Posterior cingulate gyrus (tissue), 11 donors: Measurements from ENCODE around the gene SMIM41.

ENCODE experiments used
- DNase-seq, 10 donors: peaks; one replicate each; pipeline versions ENCODE4 v3.0.0 to v3.0.0-alpha.2; 2020 to 2021; ENCODE audit warnings: mixed read lengths in 3 of 10
- intact Hi-C: fragments of 100-400 bp; cut with DNase I; formaldehyde crosslinking; loops from one replicate; pipeline ENCODE4 v1.15.1; 2023

Gene SMIM41

GRCh38 chr12:52079576-52080402 is at the start of gene SMIM41:
TSS of gene SMIM41 (plus strand) at chr12:52079704. CDS start at chr12:52079780, 76 bp downstream.
- intact Hi-C loops: no loop called here
- DNase-seq: peak in 1 of 10 donors; percentile 73

DNA sequence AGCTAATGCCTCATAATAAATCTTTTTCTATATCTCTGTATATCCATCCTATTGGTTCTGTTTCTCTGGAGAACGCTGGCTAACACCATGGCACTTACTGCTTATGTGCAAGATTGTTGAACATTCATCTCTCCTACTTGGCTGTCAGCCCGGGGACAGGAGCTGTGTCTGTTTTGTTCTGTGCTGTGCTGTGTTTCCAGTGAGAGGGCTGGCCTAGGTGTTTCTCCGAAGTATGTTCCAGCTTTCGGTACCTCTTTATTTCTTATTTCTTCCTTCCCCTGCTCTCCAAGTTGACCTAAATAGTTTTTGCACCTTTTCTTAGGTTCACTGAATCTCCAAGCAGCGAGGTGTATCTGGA is 47.1 kb upstream of the SMIM41 start:
- intact Hi-C loops: no loop called here
- peak in 5 of 10 donors; percentile 59 to 90 (median 79) for DNase-seq

DNA sequence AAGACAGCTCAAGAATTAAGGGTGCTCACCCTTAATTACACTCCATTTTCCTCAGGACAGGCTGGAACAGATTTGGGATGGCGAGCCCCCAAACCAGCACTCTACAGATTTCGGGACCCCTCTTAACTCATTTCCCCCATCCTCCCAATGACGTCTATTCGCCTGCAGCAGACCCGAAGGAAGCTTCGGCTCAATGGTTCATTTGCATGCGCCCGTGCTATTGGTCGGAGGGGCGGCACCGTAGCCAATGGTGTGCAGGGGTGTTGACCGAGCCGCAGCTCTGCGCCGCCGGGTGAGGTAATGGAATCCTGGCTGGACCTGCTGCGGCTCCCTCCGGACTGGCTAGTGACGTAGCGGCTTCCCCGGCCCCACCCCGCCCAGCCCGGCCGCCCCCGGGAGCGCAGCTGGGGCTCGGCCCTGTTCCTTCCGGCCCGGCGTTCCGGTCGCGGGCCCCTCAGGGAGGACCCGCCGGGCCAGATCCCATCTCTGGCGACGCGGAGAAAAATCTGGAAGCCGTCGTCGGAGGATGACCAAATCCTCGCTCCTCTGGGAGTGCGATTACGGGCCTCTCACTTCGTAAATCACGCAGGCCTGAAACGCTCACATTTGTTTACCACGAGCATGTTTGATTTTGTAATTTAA is 46.6 kb upstream of the SMIM41 start:
- intact Hi-C loops: no loop called here

GRCh38 chr12:52033446-52034140 is 45.9 kb upstream of the SMIM41 start:
- no peak for DNase-seq
- intact Hi-C loops: no loop called here

More for the DNA sequence above, 46.6 kb upstream of the SMIM41 start:
- peak; percentile 92 to 100 (median 98) for DNase-seq

DNA sequence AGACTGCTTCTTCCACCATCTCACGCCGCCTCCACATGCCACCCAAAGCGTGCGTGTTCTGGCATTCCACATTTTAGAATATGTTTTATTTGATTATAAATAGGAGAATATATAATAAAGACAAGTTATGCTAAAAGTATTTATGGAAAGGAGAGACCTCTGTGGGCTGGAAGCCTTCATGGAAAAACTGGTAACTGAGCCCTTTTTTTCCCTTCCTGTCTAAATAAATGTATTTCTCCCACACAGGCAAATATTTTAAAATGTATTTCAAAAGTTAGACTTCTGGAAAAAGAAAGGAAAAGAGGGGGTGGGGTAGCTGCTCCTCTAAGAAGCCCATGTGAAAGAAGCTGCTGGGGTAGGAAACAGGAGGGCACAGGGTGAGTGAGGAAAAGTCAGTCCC is 44.3 kb upstream of the SMIM41 start:
- intact Hi-C loops: no loop called here
- DNase-seq: no peak

- no peak for DNase-seq
- intact Hi-C loops: no loop called here
These were observed 43.6 kb upstream of the SMIM41 start for GRCh38 chr12:52035926-52036325.

DNA sequence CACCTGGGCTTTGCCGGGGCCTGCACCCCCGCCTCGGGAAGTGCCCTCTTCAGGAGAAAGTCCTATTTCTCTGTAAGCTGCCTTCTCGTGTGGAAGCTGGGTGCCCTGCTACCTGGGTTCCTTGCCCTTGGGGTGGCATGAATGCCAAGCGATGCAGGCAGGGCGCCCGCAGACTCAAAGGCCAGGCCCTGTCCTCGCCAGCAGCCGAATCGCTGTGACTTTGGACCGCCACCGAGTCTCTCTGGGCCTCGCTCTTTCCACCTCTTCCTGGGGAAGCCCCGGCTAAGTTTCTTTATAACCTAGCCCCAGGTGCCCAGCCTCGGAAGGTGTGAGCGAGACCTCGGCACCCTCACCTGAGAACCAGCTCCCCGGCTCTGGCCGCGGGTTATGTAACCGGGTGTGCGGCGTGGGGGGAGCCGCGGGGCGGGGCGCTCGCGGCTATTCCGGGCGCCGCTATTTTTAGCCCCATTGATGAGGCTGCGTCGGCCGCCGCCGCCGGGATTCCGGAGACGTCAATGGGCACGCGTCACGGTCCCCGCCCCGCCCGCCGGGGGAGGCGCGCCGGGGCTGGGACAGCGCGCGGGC is 42.8 kb upstream of the SMIM41 start:
- intact Hi-C loops: loop anchor here (1.0 kb wide), 1 partner anchor 15 kb away; the partner anchor contains the start of gene NR4A1
- peak; percentile 72 to 97 (median 81) for DNase-seq

DNA sequence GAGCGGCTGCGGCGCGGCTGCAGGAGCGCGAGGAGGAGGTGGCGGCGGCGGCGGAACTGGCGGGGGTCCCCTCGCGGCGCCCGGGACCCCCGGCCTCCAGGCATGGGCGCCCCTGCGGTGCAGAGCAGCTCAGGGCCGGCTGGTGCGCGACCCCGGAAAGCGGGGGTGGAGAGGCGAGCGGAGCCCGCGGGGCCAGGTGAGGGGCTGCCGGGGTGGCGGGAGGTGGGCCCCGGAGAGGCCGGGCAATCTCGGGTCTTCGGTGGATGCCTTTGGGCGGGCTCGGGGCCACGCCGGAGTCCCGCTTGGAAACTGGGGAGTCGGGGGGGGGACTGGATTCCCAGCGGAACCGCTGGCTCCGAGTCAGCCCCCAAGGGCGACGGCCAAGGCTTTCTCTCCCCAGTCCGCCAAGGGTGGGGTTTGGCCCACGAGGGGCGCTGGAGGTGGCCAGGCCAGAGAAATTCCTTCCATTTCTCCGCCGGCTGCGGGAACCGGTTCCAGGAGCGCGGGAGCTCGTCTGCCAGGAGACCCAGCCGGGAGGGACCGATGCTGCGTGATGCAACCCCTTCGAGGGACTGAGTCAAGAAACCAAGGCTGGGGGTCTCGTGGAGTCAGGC is 42.1 kb upstream of the SMIM41 start:
- intact Hi-C loops: loop anchor here (1.0 kb wide), 1 partner anchor 14 kb away; the partner anchor contains the start of gene NR4A1
- peak in 2 of 10 donors; percentile 86 for DNase-seq

DNA sequence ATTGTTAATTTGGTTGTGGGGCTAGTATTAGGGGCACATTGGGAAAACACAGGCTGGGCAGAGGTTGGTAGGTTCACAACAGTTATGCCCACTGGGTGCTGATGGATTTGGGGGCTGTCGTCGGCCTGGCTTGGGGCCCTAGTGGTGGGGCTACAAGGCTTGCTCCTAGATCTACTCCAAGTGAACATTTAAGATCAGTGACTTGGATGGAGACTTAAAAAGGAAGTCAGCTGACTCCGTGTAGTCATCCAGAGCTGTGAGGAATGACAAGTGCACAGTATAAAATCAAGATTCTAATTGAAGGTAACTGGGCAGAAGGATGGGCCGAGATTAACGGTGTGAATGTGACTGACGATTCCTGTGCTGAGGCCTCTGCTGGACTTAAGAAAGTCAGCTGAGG is 41.1 kb upstream of the SMIM41 start:
- intact Hi-C loops: no loop called here
- DNase-seq: no peak

- no peak for DNase-seq
- intact Hi-C loops: no loop called here
These were observed 38.5 kb upstream of the SMIM41 start for GRCh38 chr12:52041035-52041434.

- DNase-seq: no peak
- intact Hi-C loops: no loop called here
These were observed 37.8 kb upstream of the SMIM41 start for GRCh38 chr12:52041695-52042123.

DNA sequence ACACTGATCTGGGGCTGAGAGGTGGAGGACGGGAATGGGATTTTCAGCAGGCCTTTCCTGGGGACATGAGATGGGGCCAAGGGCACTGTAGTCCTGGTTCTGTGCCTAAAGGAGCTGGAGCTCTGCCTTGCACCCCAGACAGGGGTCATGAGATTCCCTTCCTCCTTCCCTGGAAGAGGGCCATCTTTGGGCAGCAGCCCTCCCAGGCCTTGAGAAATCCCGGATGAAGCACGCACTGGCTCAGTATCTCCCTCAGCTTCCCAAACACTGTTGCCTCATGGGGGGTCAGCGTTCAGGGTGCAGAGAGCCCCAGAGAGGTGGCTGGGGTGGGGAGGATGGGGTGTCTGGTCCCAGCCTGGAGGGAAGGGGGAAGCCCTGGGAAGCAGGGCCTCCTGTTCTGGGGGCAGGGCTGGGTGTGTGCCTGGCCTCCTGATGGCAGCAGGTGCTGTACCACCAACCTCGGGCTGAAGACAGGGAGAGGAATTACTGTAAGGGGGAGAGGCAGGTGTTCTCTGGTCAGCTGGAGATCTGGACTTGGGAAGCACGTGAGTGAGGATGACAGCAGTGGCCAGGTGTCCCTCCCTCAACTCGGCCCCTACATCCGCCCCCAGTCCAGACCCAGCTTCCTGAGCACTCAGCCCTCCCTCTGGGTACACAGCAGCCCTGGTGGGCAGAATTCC is 36.7 kb upstream of the SMIM41 start:
- intact Hi-C loops: no loop called here
- DNase-seq: no peak

DNA sequence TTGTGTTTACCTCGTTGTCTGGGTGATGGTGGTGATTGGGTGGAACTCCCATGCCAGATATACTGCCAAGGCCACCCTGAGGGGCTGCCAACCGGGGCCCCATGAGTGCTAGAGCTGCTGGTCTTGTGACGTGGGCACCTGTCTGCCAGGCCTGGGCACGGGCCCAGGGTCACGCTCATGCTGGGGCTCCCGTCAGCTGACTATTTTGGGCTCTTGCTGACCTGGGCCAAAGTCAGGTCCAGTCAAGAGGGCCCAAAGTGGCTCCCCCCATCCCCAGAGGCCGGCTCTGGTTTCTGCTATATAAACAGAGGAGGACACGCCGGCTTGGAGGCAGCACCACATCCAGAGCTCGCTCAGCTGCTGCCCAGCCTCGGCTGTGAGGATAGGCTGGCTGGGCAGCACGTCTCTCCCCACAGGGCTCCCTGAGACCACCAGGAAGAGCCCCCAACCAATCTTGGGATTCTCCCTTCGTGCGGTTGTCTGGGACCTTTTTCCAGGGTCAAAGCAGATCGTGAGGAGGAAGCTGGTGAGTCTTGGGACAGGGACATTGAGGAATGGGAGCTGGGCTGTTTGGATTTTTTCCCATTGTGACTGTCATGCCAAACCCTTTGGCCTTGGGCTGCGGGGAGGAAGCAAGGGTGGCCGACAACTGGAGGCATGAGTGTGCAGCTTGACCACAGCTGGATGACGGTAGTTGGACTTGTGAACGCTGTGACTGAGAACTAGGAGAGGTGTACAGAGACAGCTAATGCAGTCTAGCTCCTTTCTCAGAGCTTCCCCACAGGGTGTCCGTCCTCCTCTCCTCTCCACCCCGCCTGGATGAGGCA is 35.9 kb upstream of the SMIM41 start:
- no peak for DNase-seq
- intact Hi-C loops: no loop called here

DNA sequence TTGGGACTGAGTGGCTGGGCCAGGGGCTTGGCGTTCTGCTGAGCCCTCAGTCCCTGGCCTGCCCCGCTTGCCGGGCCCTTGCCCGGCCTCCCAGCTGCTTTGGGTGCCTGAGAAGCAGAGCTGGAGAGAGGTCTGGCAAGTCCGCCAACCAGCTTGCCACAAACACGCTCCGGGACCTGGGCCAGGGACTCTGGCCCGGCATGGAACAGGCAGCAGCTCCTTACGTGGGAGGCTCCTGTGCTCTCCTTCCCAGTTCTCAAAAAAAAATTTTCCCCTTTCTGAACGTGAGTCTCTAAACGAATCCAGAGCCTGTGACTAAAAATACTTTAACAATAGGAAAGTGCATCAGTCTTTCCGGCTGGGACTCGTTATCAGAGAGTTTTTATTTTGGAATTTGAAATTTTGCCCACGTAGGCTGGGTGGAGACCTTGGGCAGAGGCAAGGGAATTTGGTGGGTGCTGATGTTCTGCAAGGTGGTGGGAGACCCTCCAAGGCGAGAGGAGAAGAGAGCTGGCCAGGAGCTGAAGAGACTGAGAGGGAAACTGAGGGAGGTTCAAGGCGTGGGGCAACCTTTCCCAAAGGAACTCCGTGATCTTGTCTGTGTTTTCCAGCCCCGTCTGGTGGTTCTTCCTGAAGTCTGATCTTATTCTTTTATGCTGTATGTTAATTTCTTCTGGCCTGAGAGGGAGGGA is 35.1 kb upstream of the SMIM41 start:
- intact Hi-C loops: no loop called here
- peak in 8 of 10 donors; percentile 66 to 97 (median 78) for DNase-seq

GRCh38 chr12:52045794-52046199 is 33.7 kb upstream of the SMIM41 start:
- DNase-seq: no peak
- intact Hi-C loops: no loop called here

- intact Hi-C loops: no loop called here
- DNase-seq: no peak
These were observed 32.6 kb upstream of the SMIM41 start for GRCh38 chr12:52046859-52047258.

- DNase-seq: no peak
These were observed 30.2 kb upstream of the SMIM41 start for GRCh38 chr12:52049286-52049685.

DNA sequence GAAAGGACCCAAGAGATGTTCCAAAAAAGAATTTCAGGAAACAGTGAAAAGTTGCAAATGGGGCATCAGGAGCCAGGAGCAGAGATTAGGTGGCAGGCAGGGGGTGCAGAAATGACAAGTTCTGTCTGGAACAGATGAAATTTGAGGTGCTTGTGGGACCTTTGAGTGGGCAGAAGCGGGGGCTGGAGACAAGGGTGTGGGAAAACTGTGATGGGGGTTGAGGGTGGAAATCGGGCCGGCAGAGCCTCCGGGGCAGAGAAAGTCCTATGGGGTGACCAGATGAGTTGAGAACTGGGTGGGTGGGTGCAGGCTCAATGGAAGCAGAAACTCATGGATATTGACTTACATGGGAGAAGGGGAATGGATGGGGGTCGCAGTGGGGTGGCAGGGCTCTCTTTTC is 29.8 kb upstream of the SMIM41 start:
- no peak for DNase-seq

More at GRCh38 chr12:52049286-52049685, 30.2 kb upstream of the SMIM41 start:
- intact Hi-C loops: no loop called here

More for the DNA sequence above, 29.8 kb upstream of the SMIM41 start:
- intact Hi-C loops: no loop called here
